GM12878 (cell line): ENCODE measurements around the gene CYSTM1. TPM values are rescaled to one million over a fixed set of nuclear protein-coding genes. Genes with fewer than 3 reads are reported as not detected.

Experiments
- ATAC-seq: fragments of 200-7000 bp; cut with Tn5 transposase; 3 replicates; pipeline ENCODE4 v1.9.1; 2020; ENCODE audit warnings: mild to moderate bottlenecking, moderate library complexity
- BruUV-seq: library from RNA; stranded (reverse); fragments of 400-500 nt; replicated peaks from 2 replicates; lab custom pipeline; 2021; lab: Mats Ljungman, UMichigan
- CTCF ChIA-PET: fragments of 300-600 bp; sonication (Branson Sonifier 250); formaldehyde crosslinking; extraction: SDS; loops from one replicate; lab custom pipeline; 2021; ENCODE audit warnings: inconsistent platforms; lab: Yijun Ruan, JAX
- POLR2A ChIA-PET: fragments of 350-600 bp; formaldehyde crosslinking; extraction: SDS; loops from one replicate; lab custom pipeline; 2021; ENCODE audit warnings: inconsistent platforms; lab: Charles Lee
- RAD21 ChIA-PET: fragments of 300-600 bp; sonication (Branson Sonifier 250); formaldehyde crosslinking; loops from one replicate; lab custom pipeline; 2023; ENCODE audit warnings: antibody characterized with exemption; ENCODE audit not compliant: unreplicated experiment; lab: Charles Lee
- SMC1A ChIA-PET: fragments of 300-600 bp; sonication (Branson Sonifier 250); formaldehyde crosslinking; loops from one replicate; lab custom pipeline; 2023; ENCODE audit not compliant: unreplicated experiment, uncharacterized antibody; lab: Charles Lee
- DNase-seq: peaks from one replicate; pipeline ENCODE4 v3.0.0-alpha.2; 2011; ENCODE audit warnings: low read depth, low spot score
- FAIRE-seq: peaks from 3 replicates; lab custom pipeline; 2011; peaks lifted over from hg19 to GRCh38; lab: Jason Lieb, UNC
- H2AFZ ChIP-seq: 2 replicates; pipeline ENCODE4 v1.6.0; 2011; ENCODE audit warnings: low read depth, low read length, control low read depth; ENCODE audit not compliant: control insufficient read depth
- H3K27ac ChIP-seq: 2 replicates; pipeline ENCODE4 v1.5.1; 2011; ENCODE audit warnings: control low read depth; ENCODE audit not compliant: control insufficient read depth, insufficient read depth
- H3K27me3 ChIP-seq, 2 experiments: replicated peaks in 1 of 2; 2 replicates each; pipeline versions ENCODE4 v1.6.0 to v1.6.1; 2011; ENCODE audit warnings: low read length in 1 of 2; ENCODE audit not compliant: control insufficient read depth in 2 of 2, insufficient read depth in 2 of 2
- H3K36me3 ChIP-seq, 2 experiments: 2 replicates each; pipeline ENCODE4 v1.5.1; 2011; ENCODE audit warnings: low read length in 1 of 2; ENCODE audit not compliant: control insufficient read depth in 2 of 2, insufficient read depth in 2 of 2
- H3K4me1 ChIP-seq: 2 replicates; pipeline ENCODE4 v1.6.1; 2011; ENCODE audit warnings: mild to moderate bottlenecking, low read length, moderate library complexity, mixed read lengths; ENCODE audit not compliant: control insufficient read depth, insufficient read depth
- H3K4me2 ChIP-seq: 2 replicates; pipeline ENCODE4 v1.6.0; 2011; ENCODE audit warnings: control low read depth; ENCODE audit not compliant: control insufficient read depth, insufficient read depth
- H3K4me3 ChIP-seq: fragments of 200-600 bp; sonication (generic); 2 replicates; pipeline ENCODE4 v1.5.1; 2016
- H3K79me2 ChIP-seq: 2 replicates; pipeline ENCODE4 v1.6.0; 2011; ENCODE audit warnings: low read length; ENCODE audit not compliant: control insufficient read depth, insufficient read depth
- H3K9ac ChIP-seq: 2 replicates; pipeline ENCODE4 v1.8.0; 2011; ENCODE audit warnings: low read length, control low read depth, mixed read lengths; ENCODE audit not compliant: control insufficient read depth, insufficient read depth
- H3K9me3 ChIP-seq: replicated peaks from 3 replicates; pipeline ENCODE4 v1.5.1; 2011; ENCODE audit warnings: mild to moderate bottlenecking, low read length; ENCODE audit not compliant: control insufficient read depth, insufficient read depth
- H4K20me1 ChIP-seq: 2 replicates; pipeline ENCODE4 v1.6.0; 2011; ENCODE audit not compliant: control insufficient read depth, insufficient read depth
- ATF2 ChIP-seq: IDR thresholded peaks from 2 replicates; pipeline ENCODE4 v1.6.1; 2012; ENCODE audit warnings: low read length, inconsistent platforms
- CBX5 ChIP-seq: sonication (generic); IDR thresholded peaks from 2 replicates; pipeline ENCODE4 v1.6.1; 2016; ENCODE audit warnings: low read depth, moderate library complexity, mild to moderate bottlenecking, inconsistent platforms
- EGR1 ChIP-seq, 2 experiments: IDR thresholded peaks; 1 replicate in 1 of 2; 2 replicates in 1 of 2; pipeline ENCODE4 v1.6.1; 2011 to 2012; ENCODE audit warnings: low read depth in 2 of 2, low read length in 2 of 2, borderline replicate concordance in 1 of 2, mild to moderate bottlenecking in 1 of 2, moderate library complexity in 1 of 2
- IKZF1 ChIP-seq: fragments of 450-650 bp; conservative IDR thresholded peaks from 2 replicates; pipeline ENCODE4 v1.6.1; 2017; ENCODE audit warnings: antibody characterized with exemption, mild to moderate bottlenecking
- KAT2A ChIP-seq: conservative IDR thresholded peaks from 2 replicates; pipeline ENCODE4 v1.6.1; 2011; ENCODE audit warnings: low read depth, low read length; ENCODE audit not compliant: control insufficient read depth
- PKNOX1 ChIP-seq: fragments of 450-650 bp; IDR thresholded peaks from 2 replicates; pipeline ENCODE4 v1.6.1; 2016; ENCODE audit warnings: mild to moderate bottlenecking
- PRDM15 ChIP-seq: fragments of 450-650 bp; formaldehyde crosslinking; IDR thresholded peaks from 2 replicates; pipeline ENCODE4 v1.4.0; 2020; ENCODE audit warnings: mild to moderate bottlenecking, moderate library complexity
- ZBTB11 ChIP-seq: fragments of 450-650 bp; formaldehyde crosslinking; IDR thresholded peaks from 2 replicates; pipeline ENCODE4 v1.5.0; 2022; ENCODE audit warnings: mild to moderate bottlenecking, missing genetic modification characterization
- WGBS: methylation state at CpG from one replicate; pipeline ENCODE4 v1.1.6; 2016; ENCODE audit warnings: low lambda C conversion rate; ENCODE audit not compliant: insufficient replicate concordance, insufficient coverage; ENCODE audit errors: missing lambda C conversion rate; 5-methylcytosine and 5-hydroxymethylcytosine counted together
- in situ Hi-C: fragments of 300-500 bp; cut with MboI; formaldehyde crosslinking; loops from 9 replicates; pipeline ENCODE4 v1.14.3; 2018; ENCODE audit warnings: mixed read lengths
- intact Hi-C: fragments of 100-400 bp; cut with micrococcal nuclease; formaldehyde crosslinking; loops from one replicate; pipeline ENCODE4 v1.14.2; 2022; ENCODE audit not compliant: unreplicated experiment
- polyA plus RNA-seq, 11 experiments: library from polyadenylated mRNA; depleted of rRNA in 4 of 11; unstranded in 6 of 11; stranded (reverse) in 5 of 11; fragments of >200 nt; fragmentation: Nextera tagmentation in 4 of 11; fragmentation: Illumina TruSeq in 1 of 11; extraction: Ambion mirVana in 4 of 11; extraction: Trizol in 1 of 11; gene quantifications; 1 replicate in 1 of 11; 2 replicates in 10 of 11; pipeline versions ENCODE4 v1.2.1 to v1.2.3, GENCODE V29; 2011 to 2016; ENCODE audit warnings: inconsistent platforms in 2 of 11, missing spikeins in 2 of 11, low read depth in 1 of 11
- total RNA-seq, 4 experiments: library from RNA; depleted of rRNA in 3 of 4; stranded (reverse); fragments of >200 nt in 3 of 4; fragmentation: Illumina TruSeq in 1 of 4; extraction: Trizol in 1 of 4; gene quantifications; 2 replicates each; pipeline versions ENCODE4 v1.2.1 to v1.2.3, GENCODE V29; 2013 to 2021

Gene CYSTM1
- total and polyA plus RNA-seq, 10 of the 15 experiments (the other 5 are each of a cell fraction or from before 2014, with no cell fraction given): 52.7 to 261 (median 98.7) TPM

- no peak for TF ChIP-seq CBX5
- no peak for TF ChIP-seq ATF2
- TF ChIP-seq PRDM15 (CRISPR knock-in tag): no peak
- TF ChIP-seq EGR1 (IDR thresholded peaks at IDR 0.05; ENCODE audit: borderline replicate concordance in 1 of 2, low read depth in 2 of 2, low read length in 2 of 2): no peak
Observed at GRCh38 chr5:140182075-140182711, 7.2 kb downstream of the CYSTM1 start (continued).

GRCh38 chr5:140182803-140183367, 7.9 kb downstream of the CYSTM1 start:
- Histone ChIP-seq H3K9ac (no peak overlapping the region), H3K4me1 (peaks cover 18% of the 10 kb centered on the region), H4K20me1 (no peaks in the 10 kb centered on the region), H3K4me2 (peak overlapping the region; percentile 10), H2AFZ (no peak overlapping the region), H3K4me3 (no peak overlapping the region), H3K27ac (no peak overlapping the region), H3K36me3 (no peaks in the 10 kb centered on the region), H3K9me3 (no peaks in the 10 kb centered on the region), H3K79me2 (peaks cover 3% of the 10 kb centered on the region), H3K27me3 (no peaks in the 10 kb centered on the region)
- CTCF ChIA-PET: interaction anchor here (0.6 to 1.5 kb wide), 5 partner anchors 62 to 396 kb away, joined by 3 to 5 read pairs (median 3); no protein-coding TSS in a partner anchor
- TF ChIP-seq IKZF1 (0 out of 2 replicates have a peak, but pooled peaks have one; percentile 25), PKNOX1 (no peak), KAT2A (no peak), ZBTB11 (no peak)
- in situ Hi-C loops: no loop called here
- no TSS peak for BruUV-seq
- SMC1A ChIA-PET: interaction anchor here (0.6 to 1.5 kb wide), 5 partner anchors 28 to 394 kb away, joined by 3 to 4 read pairs (median 3); no protein-coding TSS in a partner anchor
- POLR2A ChIA-PET: interaction anchor here (0.5 kb wide), 1 partner anchor 23 kb away, joined by 6 read pairs; no protein-coding TSS in a partner anchor
- no peak for FAIRE-seq
- 97% methylated on average over 5 of the region's 5 CpGs for WGBS
- DNase-seq: no peak
- ATAC-seq: peak; percentile 55
- intact Hi-C loops: no loop called here
- RAD21 ChIA-PET: interaction anchor here (0.6 to 0.9 kb wide), 3 partner anchors 9 to 176 kb away, joined by 3 read pairs; no protein-coding TSS in a partner anchor
